Immature natural killer cell (primary cell): ENCODE results near the gene OTOL1. TPM values are rescaled to one million over a fixed set of nuclear protein-coding genes. Genes with fewer than 3 reads are reported as not detected.
"Not testable (repeated sequence)": the region's sequence is repeated elsewhere in the genome, so short reads cannot be mapped to it uniquely, and the experiment has no call there.

Experiments
- DNase-seq, 3 donors: peaks; one replicate each; pipeline ENCODE4 v3.0.0; 2022; ENCODE audit warnings: mixed read lengths in 1 of 3
- H3K27ac Mint-ChIP-seq, 6 donors: one replicate each; pipeline ENCODE4 v1.8.0; 2020; ENCODE audit warnings: mixed read lengths in 6 of 6, mild to moderate bottlenecking in 5 of 6, inconsistent platforms in 4 of 6, moderate library complexity in 3 of 6
- H3K27me3 Mint-ChIP-seq, 3 donors: one replicate each; pipeline ENCODE4 v1.8.0; 2020 to 2021; ENCODE audit warnings: low read depth in 3 of 3, mild to moderate bottlenecking in 3 of 3, mixed read lengths in 3 of 3, moderate library complexity in 3 of 3, inconsistent platforms in 1 of 3
- H3K36me3 Mint-ChIP-seq, 3 donors: one replicate each; pipeline ENCODE4 v1.8.0; 2020; ENCODE audit warnings: mixed read lengths in 3 of 3, inconsistent platforms in 2 of 3, mild to moderate bottlenecking in 2 of 3
- H3K4me1 Mint-ChIP-seq, 2 donors: one replicate each; pipeline ENCODE4 v1.8.0; 2020; ENCODE audit warnings: inconsistent platforms in 2 of 2, mild to moderate bottlenecking in 2 of 2, mixed read lengths in 2 of 2, moderate library complexity in 1 of 2
- H3K4me3 Mint-ChIP-seq, 5 donors: one replicate each; pipeline ENCODE4 v1.8.0; 2020; ENCODE audit warnings: mild to moderate bottlenecking in 5 of 5, mixed read lengths in 5 of 5, inconsistent platforms in 3 of 5, moderate library complexity in 3 of 5
- H3K9me3 Mint-ChIP-seq, 6 donors: one replicate each; pipeline ENCODE4 v1.8.0; 2020; ENCODE audit warnings: mild to moderate bottlenecking in 6 of 6, mixed read lengths in 6 of 6, inconsistent platforms in 4 of 6, moderate library complexity in 3 of 6
- polyA plus RNA-seq, 3 donors: library from polyadenylated mRNA; unstranded; fragments of 300-500 nt; fragmentation: Illumina TruSeq; gene quantifications; one replicate each; pipeline ENCODE4 v1.2.3, GENCODE V29; 2021

Gene OTOL1
- not detected for polyA plus RNA-seq

DNA sequence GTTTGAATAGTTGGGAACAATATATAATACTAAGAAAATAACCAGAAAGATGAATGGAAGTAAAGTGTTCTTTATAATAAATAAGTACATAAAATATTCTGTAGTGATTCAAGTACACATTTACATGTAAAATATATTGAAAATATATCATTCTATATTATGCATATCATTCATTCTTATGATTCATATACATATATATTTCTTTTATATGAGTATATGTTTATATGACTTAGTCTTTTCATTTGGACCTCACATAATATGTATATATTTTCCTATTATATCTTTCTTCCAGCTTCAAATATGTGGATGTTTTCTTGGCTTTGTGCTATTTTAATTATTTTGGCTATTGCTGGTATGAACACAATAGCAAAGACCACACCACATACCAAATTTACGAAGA lies at the start of gene OTOL1:
Gene OTOL1, plus strand, starts transcription at position 301 of the 400 bp plus-strand sequence. Its CDS starts 0 bp downstream, at position 301.
- Mint-ChIP-seq H3K36me3 (no peaks in the 10 kb centered on the region), H3K4me1 (no peaks in the 10 kb centered on the region), H3K4me3 (no peak within 1 kb of the TSS), H3K9me3 (peaks cover 0 to 6% (median 0%) of the 10 kb centered on the region in 6 donors), H3K27ac (no peak within 1 kb of the TSS), H3K27me3 (peaks cover 0 to 7% (median 5%) of the 10 kb centered on the region in 3 donors)
- DNase-seq = no peak

DNA sequence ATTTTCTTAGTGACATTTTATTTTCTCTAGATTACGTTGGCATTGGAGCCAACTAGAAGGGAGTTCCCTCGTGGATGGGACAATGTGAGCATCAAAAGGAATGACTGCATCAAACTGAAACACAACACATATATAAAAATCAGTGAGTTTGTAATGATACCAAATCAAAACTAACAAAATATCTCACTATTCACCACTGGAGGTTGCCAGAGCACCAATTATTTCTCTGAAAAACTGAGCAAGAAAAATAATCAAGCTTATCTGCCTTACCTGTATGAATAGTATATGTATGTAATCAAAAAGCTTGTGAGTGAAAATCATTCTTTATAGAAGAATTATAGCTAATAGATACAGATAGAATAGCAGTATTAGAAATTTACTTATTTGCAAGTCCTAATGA lies 46.8 kb upstream of the OTOL1 start:
- DNase-seq = no peak
- Mint-ChIP-seq H3K27me3 (peaks cover 0 to 2% (median 0%) of the 10 kb centered on the region in 3 donors), H3K36me3 (no peaks in the 10 kb centered on the region), H3K27ac (no peak overlapping the region), H3K9me3 (peaks cover 0 to 2% (median 0%) of the 10 kb centered on the region in 6 donors), H3K4me3 (no peak overlapping the region), H3K4me1 (no peaks in the 10 kb centered on the region)

- H3K27ac Mint-ChIP-seq = no peak overlapping the region
- peaks cover 0 to 2% (median 0%) of the 10 kb centered on the region in 6 donors for H3K9me3 Mint-ChIP-seq
- DNase-seq = no peak
- H3K36me3 Mint-ChIP-seq = no peaks in the 10 kb centered on the region
- H3K4me1 Mint-ChIP-seq = no peaks in the 10 kb centered on the region
- peaks cover 0 to 8% (median 0%) of the 10 kb centered on the region in 3 donors for H3K27me3 Mint-ChIP-seq
- no peak overlapping the region for H3K4me3 Mint-ChIP-seq
Observed at GRCh38 chr3:161452179-161452578, 44.4 kb upstream of the OTOL1 start.

- Mint-ChIP-seq H3K9me3 (peaks cover 0 to 4% (median 0%) of the 10 kb centered on the region in 6 donors), H3K27me3 (peaks cover 0 to 8% (median 1%) of the 10 kb centered on the region in 3 donors), H3K4me1 (no peaks in the 10 kb centered on the region), H3K27ac (no peak overlapping the region), H3K36me3 (no peaks in the 10 kb centered on the region), H3K4me3 (no peak overlapping the region)
- no peak for DNase-seq
Observed at GRCh38 chr3:161454615-161455014, 42.0 kb upstream of the OTOL1 start.

DNA sequence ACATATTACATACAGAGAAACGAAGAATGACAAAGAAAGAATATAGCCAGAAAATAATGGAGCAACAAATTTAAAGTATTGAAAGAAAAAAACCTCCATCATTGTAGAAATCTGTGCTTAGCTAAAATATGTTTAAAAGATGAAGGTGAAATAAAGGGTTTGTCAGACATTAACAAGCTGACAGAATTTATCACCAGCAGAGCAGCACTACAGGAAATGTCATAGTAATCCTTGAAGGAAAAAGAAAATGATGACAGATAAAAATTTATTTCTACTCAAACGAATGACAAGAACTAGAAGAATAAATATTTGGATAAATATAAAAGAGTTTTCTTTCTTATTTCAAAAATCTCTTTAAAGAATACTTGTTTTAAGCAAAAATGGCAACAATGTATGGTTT lies 40.6 kb upstream of the OTOL1 start:
- Mint-ChIP-seq H3K36me3 (no peaks in the 10 kb centered on the region), H3K4me3 (no peak overlapping the region), H3K4me1 (no peaks in the 10 kb centered on the region), H3K27me3 (peaks cover 0 to 8% (median 1%) of the 10 kb centered on the region in 3 donors), H3K27ac (no peak overlapping the region), H3K9me3 (peaks cover 0 to 4% (median 0%) of the 10 kb centered on the region in 6 donors)
- DNase-seq = no peak

- Mint-ChIP-seq H3K36me3 (peaks cover 0 to 7% (median 4%) of the 10 kb centered on the region in 3 donors), H3K27me3 (peaks cover 2 to 14% (median 7%) of the 10 kb centered on the region in 3 donors), H3K27ac (no peak overlapping the region), H3K4me1 (no peaks in the 10 kb centered on the region), H3K9me3 (peaks cover 4 to 25% (median 10%) of the 10 kb centered on the region in 6 donors), H3K4me3 (no peak overlapping the region)
- no peak for DNase-seq
Observed at GRCh38 chr3:161462138-161462537, 34.5 kb upstream of the OTOL1 start.

DNA sequence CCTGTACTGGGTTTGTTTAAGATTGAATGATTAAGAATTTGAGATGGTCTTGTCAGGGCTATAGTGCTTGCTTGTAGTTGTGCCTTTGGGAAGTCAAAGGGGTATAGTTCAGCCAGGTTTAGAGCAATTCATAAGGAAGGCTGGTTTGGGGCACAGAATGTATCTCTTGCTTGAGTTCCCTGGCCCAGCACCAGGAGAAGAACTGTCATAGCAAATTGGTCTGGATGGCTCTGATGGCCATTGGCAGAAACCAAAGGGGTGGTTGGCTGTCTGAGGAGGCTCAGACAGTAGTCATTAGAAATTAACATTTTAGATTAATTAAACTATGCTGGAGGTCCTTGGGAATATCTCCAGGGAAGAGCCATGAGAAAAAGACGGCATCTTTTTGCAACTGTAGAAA lies 25.4 kb upstream of the OTOL1 start:
- no peaks in the 10 kb centered on the region for H3K36me3 Mint-ChIP-seq

GRCh38 chr3:161474139-161474538 lies 22.5 kb upstream of the OTOL1 start:
- H3K27ac Mint-ChIP-seq = no peak overlapping the region
- peaks cover 0 to 2% (median 0%) of the 10 kb centered on the region in 6 donors for H3K9me3 Mint-ChIP-seq
- no peak for DNase-seq
- H3K4me1 Mint-ChIP-seq = no peaks in the 10 kb centered on the region
- peaks cover 0 to 6% (median 2%) of the 10 kb centered on the region in 3 donors for H3K27me3 Mint-ChIP-seq
- H3K36me3 Mint-ChIP-seq = no peaks in the 10 kb centered on the region
- H3K4me3 Mint-ChIP-seq = no peak overlapping the region

More for the DNA sequence above, 25.4 kb upstream of the OTOL1 start:
- H3K27me3 Mint-ChIP-seq = peaks cover 2 to 6% (median 3%) of the 10 kb centered on the region in 3 donors
- DNase-seq = no peak
- H3K4me1 Mint-ChIP-seq = no peaks in the 10 kb centered on the region
- H3K27ac Mint-ChIP-seq = no peak overlapping the region
- H3K9me3 Mint-ChIP-seq = peaks cover 0 to 2% (median 0%) of the 10 kb centered on the region in 6 donors
- H3K4me3 Mint-ChIP-seq = no peak overlapping the region

DNA sequence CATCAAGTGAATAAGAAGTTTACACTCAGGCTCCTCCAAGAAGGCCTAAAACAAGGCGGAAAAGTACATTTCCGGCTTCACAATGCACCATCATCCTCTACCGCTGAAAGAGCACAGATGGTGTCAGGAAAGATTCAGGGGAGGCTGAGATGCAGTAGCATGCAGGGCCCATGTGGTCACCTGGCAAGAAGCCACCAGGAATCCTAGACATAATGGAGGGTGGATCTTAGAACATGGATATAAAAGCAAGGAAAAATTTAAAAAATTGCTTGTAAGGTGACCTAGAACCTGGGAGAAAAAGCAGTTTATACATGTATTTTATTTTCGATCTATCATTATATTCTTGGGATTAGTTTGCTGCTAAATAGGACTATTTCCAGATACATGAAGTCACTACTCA lies 21.9 kb upstream of the OTOL1 start:
- Mint-ChIP-seq H3K9me3 (peaks cover 0 to 2% (median 0%) of the 10 kb centered on the region in 6 donors), H3K4me1 (no peaks in the 10 kb centered on the region), H3K4me3 (no peak overlapping the region), H3K27ac (no peak overlapping the region), H3K27me3 (peaks cover 0 to 6% (median 4%) of the 10 kb centered on the region in 3 donors), H3K36me3 (no peaks in the 10 kb centered on the region)
- no peak for DNase-seq

- H3K4me3 Mint-ChIP-seq = no peak overlapping the region
Observed at GRCh38 chr3:161475206-161475605, 21.4 kb upstream of the OTOL1 start.

GRCh38 chr3:161475905-161476304 lies 20.7 kb upstream of the OTOL1 start:
- H3K4me3 Mint-ChIP-seq = no peak overlapping the region
- peaks cover 1 to 6% (median 2%) of the 10 kb centered on the region in 3 donors for H3K27me3 Mint-ChIP-seq
- no peaks in the 10 kb centered on the region for H3K4me1 Mint-ChIP-seq
- H3K27ac Mint-ChIP-seq = no peak overlapping the region
- DNase-seq = no peak
- H3K36me3 Mint-ChIP-seq = no peaks in the 10 kb centered on the region
- peaks cover 0 to 2% (median 0%) of the 10 kb centered on the region in 6 donors for H3K9me3 Mint-ChIP-seq

More at GRCh38 chr3:161475206-161475605, 21.4 kb upstream of the OTOL1 start:
- no peaks in the 10 kb centered on the region for H3K36me3 Mint-ChIP-seq
- H3K27ac Mint-ChIP-seq = no peak overlapping the region
- H3K9me3 Mint-ChIP-seq = peaks cover 0 to 2% (median 0%) of the 10 kb centered on the region in 6 donors
- no peak for DNase-seq
- peaks cover 0 to 6% (median 4%) of the 10 kb centered on the region in 3 donors for H3K27me3 Mint-ChIP-seq
- H3K4me1 Mint-ChIP-seq = no peaks in the 10 kb centered on the region

GRCh38 chr3:161484226-161484625 lies 12.4 kb upstream of the OTOL1 start:
- no peak for DNase-seq
- Mint-ChIP-seq H3K9me3 (peaks cover 0 to 4% (median 0%) of the 10 kb centered on the region in 6 donors), H3K4me1 (no peaks in the 10 kb centered on the region), H3K4me3 (no peak overlapping the region), H3K27ac (no peak overlapping the region), H3K36me3 (no peaks in the 10 kb centered on the region), H3K27me3 (peaks cover 0 to 4% (median 3%) of the 10 kb centered on the region in 3 donors)

DNA sequence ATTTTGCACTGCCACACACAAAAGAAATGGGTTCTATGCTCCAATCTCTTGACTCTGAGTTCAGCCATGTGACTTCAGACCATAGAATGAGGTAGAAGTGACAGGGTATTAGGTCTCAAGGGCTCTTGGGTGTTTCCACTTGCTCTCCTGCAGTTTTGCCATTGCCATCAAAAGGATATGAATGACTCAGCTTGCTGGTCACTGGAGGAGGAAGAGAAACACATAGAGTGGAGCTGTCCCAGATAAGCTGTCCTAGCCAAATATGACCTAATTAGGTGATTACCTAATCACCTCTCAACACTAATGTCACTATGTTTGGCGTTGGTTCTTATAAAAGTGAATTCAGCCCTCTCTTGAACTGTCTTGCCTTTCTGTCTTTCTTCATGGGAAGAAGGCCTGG lies 8.3 kb upstream of the OTOL1 start:
- not testable (repeated sequence) for H3K36me3 Mint-ChIP-seq, DNase-seq, H3K4me1 Mint-ChIP-seq, H3K4me3 Mint-ChIP-seq, H3K27ac Mint-ChIP-seq, H3K9me3 Mint-ChIP-seq, H3K27me3 Mint-ChIP-seq

DNA sequence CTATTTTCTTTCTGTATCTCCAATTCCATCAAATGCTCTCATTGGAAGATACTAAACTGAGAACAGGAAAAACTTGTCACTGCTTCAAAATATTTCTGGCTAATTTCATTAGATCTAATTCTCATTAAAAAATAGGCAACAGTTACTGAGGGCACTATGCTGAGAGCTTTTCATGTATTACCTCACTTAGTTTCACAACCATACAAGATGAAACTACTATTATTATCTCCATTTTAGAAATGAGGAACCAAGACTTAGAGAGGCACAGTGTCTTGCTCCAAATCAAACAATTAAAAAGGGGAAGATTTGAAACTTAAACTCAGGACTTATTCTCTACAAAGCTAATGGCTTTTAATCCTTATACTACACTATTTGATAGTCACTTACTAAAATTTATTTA lies 7.2 kb upstream of the OTOL1 start:
- no peak for DNase-seq
- Mint-ChIP-seq H3K4me3 (no peak overlapping the region), H3K4me1 (no peaks in the 10 kb centered on the region), H3K36me3 (no peaks in the 10 kb centered on the region), H3K27ac (no peak overlapping the region), H3K27me3 (peaks cover 3 to 4% (median 4%) of the 10 kb centered on the region in 3 donors), H3K9me3 (peaks cover 0 to 5% (median 0%) of the 10 kb centered on the region in 6 donors)

GRCh38 chr3:161490845-161491244 lies 5.8 kb upstream of the OTOL1 start:
- not testable (repeated sequence) for H3K4me3 Mint-ChIP-seq, H3K36me3 Mint-ChIP-seq, H3K4me1 Mint-ChIP-seq, H3K27ac Mint-ChIP-seq, DNase-seq, H3K27me3 Mint-ChIP-seq, H3K9me3 Mint-ChIP-seq
